ENCODE results near the gene SAMD8. TPM values are rescaled to one million over a fixed set of nuclear protein-coding genes. Genes with fewer than 3 reads are reported as not detected.
"Not testable (repeated sequence)": the region's sequence is repeated elsewhere in the genome, so short reads cannot be mapped to it uniquely, and the experiment has no call there.

The SAMD8 gene
- total RNA-seq, 3 donors from 2014 or later, result 12.1 to 26.6 (median 13.6) TPM

DNA sequence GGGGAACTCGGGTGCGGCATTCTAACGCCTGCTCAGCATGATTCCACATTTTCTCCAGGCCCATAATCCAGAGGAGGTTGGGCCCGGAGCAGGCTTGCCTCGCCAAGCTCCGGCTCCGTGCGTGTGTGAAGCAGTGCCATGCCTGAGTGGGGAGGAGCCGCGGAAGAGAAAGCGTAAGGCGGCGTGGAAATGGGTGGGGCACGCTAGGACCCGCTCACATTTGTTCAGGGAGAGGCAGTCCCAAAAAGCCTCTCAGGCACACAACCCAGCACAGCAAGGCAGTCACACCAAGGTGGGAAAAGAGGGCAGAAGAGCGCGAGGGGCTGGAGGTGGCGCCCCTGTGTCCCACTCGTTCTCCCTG, 98.4 kb downstream of the SAMD8 start:
- TF ChIP-seq, protein P1, sequence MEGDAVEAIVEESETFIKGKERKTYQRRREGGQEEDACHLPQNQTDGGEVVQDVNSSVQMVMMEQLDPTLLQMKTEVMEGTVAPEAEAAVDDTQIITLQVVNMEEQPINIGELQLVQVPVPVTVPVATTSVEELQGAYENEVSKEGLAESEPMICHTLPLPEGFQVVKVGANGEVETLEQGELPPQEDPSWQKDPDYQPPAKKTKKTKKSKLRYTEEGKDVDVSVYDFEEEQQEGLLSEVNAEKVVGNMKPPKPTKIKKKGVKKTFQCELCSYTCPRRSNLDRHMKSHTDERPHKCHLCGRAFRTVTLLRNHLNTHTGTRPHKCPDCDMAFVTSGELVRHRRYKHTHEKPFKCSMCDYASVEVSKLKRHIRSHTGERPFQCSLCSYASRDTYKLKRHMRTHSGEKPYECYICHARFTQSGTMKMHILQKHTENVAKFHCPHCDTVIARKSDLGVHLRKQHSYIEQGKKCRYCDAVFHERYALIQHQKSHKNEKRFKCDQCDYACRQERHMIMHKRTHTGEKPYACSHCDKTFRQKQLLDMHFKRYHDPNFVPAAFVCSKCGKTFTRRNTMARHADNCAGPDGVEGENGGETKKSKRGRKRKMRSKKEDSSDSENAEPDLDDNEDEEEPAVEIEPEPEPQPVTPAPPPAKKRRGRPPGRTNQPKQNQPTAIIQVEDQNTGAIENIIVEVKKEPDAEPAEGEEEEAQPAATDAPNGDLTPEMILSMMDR (IDR thresholded peaks at IDR 0.05), result no peak
- intact Hi-C loops (cut with DNase I, micrococcal nuclease), result no loop called here
- DNase-seq (peak; percentile 77 to 89 (median 83)), ATAC-seq (peak; percentile 76)
- no peaks in the 10 kb centered on the region for H3K9me3 ChIP-seq
- H3K4me1 ChIP-seq (ENCODE audit: low read depth), result peaks cover 17% of the 10 kb centered on the region
- H3K4me3 ChIP-seq, result peak overlapping the region; percentile 99
- H3K36me3 ChIP-seq (ENCODE audit: low read depth), result no peaks in the 10 kb centered on the region

DNA sequence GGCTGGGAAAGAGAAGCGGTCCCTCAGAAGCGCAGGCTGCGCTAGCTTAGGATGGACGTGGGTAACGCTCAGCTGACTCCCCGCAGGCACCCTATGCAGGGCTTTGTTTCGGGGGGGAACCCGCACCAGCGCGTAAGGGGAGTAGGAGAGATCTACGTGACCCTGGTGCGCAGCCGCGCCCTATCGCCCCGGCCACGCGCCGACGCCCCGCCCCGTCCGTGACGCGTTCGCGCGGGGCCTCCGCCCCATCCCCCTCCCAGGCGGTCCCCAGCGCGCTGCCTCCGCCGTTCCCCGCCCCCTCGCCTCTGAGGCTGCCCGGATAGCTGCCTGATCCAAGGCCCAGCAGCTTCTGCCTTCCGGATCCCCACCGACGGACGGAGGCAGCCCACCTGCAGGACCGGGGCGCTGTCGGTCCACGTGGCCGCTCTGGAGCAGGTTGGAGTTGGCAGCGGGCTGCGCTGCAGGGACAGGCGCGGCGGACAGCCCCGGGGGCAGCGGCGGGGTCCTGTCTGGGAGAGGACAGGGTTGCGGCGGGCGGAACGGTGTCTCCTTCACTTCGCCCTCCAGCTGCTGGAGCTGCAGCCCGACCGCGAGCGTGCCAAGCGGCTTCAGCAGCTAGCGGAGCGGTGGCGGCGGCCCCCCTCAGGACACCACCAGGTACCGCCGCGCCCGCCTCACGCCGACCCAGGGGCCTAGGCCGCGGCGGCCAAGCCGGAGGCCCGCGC, 99.0 kb downstream of the SAMD8 start, which contains the start of gene VDAC2:
TSS of gene VDAC2 (plus strand) at position 515 of the 725 bp plus-strand sequence. CDS start 363 bp downstream, outside the sequence.
- intact Hi-C loops (cut with DNase I, micrococcal nuclease), result no loop called here
- Histone ChIP-seq H3K36me3 (ENCODE audit: low read depth) (no peaks in the 10 kb centered on the region), H3K9me3 (no peaks in the 10 kb centered on the region), H3K4me3 (peak within 1 kb of the TSS; percentile 99), H3K4me1 (ENCODE audit: low read depth) (peaks cover 17% of the 10 kb centered on the region)
- TF ChIP-seq, protein P1 (IDR thresholded peaks at IDR 0.05), result no peak
- ATAC-seq (peak; percentile 96), DNase-seq (peak; percentile 91 to 96 (median 94))

DNA sequence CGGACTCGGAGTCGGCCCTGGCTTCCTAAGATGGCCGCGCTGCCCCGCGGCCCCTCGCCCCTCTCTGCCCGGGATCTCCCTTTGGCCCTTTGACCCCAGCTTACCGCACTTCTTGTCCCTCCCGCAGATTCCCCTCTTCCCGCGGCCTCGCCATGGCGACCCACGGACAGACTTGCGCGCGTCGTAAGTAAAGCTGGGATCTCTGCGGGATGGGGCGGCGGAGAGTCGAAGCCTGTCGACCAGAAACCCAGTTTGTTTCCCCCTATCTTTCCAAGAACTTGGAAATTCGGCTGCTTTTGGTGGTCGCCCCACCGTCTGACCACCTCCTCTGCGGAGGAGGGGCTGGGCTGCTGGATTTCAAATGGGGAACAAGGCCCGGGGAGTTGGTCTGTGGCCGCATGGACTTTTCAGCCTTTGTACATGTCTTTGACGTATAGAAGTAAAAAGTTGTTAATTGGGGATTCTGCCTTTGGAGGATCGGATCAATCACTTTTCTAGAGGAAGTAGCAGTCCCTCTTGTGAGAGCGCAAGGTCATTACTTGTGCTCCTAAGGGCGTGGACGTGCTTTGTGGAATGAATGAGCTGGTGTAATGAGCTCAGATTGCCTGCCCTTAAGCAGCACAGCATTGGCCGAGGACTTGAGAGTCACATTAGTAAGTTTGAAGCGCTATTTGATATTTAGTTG, 99.7 kb downstream of the SAMD8 start:
- peaks cover 5% of the 10 kb centered on the region for H3K36me3 ChIP-seq (ENCODE audit: low read depth)
- peaks cover 17% of the 10 kb centered on the region for H3K4me1 ChIP-seq (ENCODE audit: low read depth)
- H3K9me3 ChIP-seq, result no peaks in the 10 kb centered on the region
- TF ChIP-seq, protein P1 (IDR thresholded peaks at IDR 0.05), result no peak
- DNase-seq, result peak in 2 of 3 donors; percentile 59 to 68
- ATAC-seq, result peak; percentile 48
- H3K4me3 ChIP-seq, result peak overlapping the region; percentile 99
- intact Hi-C loops (cut with DNase I, micrococcal nuclease), result no loop called here

DNA sequence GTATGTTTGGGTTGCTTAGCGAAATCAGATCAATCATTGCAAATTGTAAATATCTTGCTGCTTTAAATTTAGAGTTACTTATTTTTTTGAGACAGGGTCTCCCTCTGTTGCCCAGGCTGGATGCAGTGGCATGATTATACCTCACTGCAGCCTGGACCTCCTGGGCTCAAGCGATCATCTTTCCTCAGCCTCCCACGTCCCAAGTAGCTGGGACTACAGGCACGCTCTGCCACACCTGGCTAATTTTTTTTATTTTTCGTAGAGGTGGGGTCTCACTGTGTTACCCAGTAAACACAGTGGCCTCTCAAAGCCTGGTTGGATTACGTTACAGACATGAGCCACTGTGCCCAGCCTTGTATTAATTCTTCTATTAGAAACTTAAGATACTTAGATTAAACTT, 100.9 kb downstream of the SAMD8 start:
- DNase-seq (no peak), ATAC-seq (no peak)
- H3K4me1 ChIP-seq (ENCODE audit: low read depth), result peaks cover 17% of the 10 kb centered on the region
- no peaks in the 10 kb centered on the region for H3K9me3 ChIP-seq
- H3K36me3 ChIP-seq (ENCODE audit: low read depth), result peaks cover 5% of the 10 kb centered on the region
- no peak overlapping the region for H3K4me3 ChIP-seq
- intact Hi-C loops (cut with DNase I, micrococcal nuclease), result no loop called here
- TF ChIP-seq, protein P1 (IDR thresholded peaks at IDR 0.05), result no peak

DNA sequence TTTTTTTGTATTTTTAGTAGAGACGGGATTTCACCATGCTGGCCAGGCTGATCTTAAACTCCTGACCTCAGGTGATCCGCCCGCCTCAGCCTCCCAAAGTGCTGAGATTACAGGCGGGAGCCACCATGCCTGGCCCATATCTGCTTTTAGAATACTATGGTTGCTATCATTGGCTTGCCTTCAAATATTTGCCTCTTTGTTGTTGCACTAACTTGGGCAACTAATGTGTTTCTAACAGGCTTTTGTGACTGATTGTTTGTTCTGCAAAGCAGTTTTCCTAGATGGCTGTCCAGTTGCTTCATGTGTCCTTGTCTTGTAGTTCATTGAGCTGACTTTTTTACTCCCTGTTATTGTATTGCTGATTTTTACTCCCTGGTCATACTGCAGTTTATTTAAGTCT, 108.8 kb downstream of the SAMD8 start:
- DNase-seq (no peak), ATAC-seq (no peak)
- intact Hi-C loops (cut with DNase I, micrococcal nuclease), result no loop called here
- peaks cover 20% of the 10 kb centered on the region for H3K36me3 ChIP-seq (ENCODE audit: low read depth)
- no peaks in the 10 kb centered on the region for H3K9me3 ChIP-seq
- TF ChIP-seq, protein P1 (IDR thresholded peaks at IDR 0.05), result no peak
- H3K4me3 ChIP-seq, result no peak overlapping the region
- no peaks in the 10 kb centered on the region for H3K4me1 ChIP-seq (ENCODE audit: low read depth)

DNA sequence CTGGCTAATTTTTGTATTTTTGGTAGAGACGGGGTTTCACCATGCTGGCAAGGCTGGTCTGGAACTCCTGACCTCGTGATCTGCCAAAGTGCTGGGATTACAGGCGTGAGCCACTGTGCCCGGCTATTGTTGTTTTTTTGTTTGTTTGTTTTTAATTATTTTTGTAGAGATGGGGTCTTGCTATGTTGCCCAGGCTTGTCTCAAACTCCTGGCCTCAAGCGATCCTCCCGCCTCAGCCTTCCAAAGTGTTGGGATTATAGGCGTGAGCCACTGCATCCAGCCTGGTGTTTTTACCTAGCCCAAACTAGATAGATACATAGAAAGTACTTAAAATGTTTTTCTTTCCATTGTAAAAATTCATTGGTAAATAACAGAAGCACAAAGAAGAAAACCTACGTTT, 110.0 kb downstream of the SAMD8 start:
- ATAC-seq; DNase-seq; H3K4me1 ChIP-seq (ENCODE audit: low read depth); H3K4me3 ChIP-seq; intact Hi-C loops (cut with DNase I, micrococcal nuclease); H3K9me3 ChIP-seq: not testable (repeated sequence)
- H3K36me3 ChIP-seq (ENCODE audit: low read depth), result peaks cover 15% of the 10 kb centered on the region

Measured in mucosa of descending colon (tissue), 3 donors.